Calu3 (cell line): Measurements from ENCODE around the gene DGKG. TPM values are rescaled to one million over a fixed set of nuclear protein-coding genes. Genes with fewer than 3 reads are reported as not detected.

ENCODE experiments used
- BruUV-seq: library from RNA; stranded (reverse); fragments of 400-500 nt; replicated peaks from 2 replicates; lab custom pipeline; 2021; lab: Mats Ljungman, UMichigan
- CTCF ChIA-PET: fragments of 300-600 bp; sonication (Branson Sonifier 250); formaldehyde crosslinking; loops from one replicate; lab custom pipeline; 2022; ENCODE audit warnings: antibody characterized with exemption; lab: Charles Lee
- DNase-seq: peaks from one replicate; pipeline ENCODE4 v3.0.0; 2022
- H3K27ac Mint-ChIP-seq: one replicate; pipeline ENCODE4 v1.8.0; 2022; ENCODE audit warnings: mixed read lengths; ENCODE audit not compliant: unreplicated experiment
- H3K27me3 Mint-ChIP-seq: one replicate; pipeline ENCODE4 v1.8.0; 2022; ENCODE audit warnings: mixed read lengths; ENCODE audit not compliant: unreplicated experiment
- H3K36me3 Mint-ChIP-seq: one replicate; pipeline ENCODE4 v1.8.0; 2022; ENCODE audit warnings: mild to moderate bottlenecking, moderate library complexity, mixed read lengths; ENCODE audit not compliant: insufficient read depth, unreplicated experiment
- H3K4me1 Mint-ChIP-seq: one replicate; pipeline ENCODE4 v1.8.0; 2022; ENCODE audit warnings: mild to moderate bottlenecking, low read depth, mixed read lengths; ENCODE audit not compliant: unreplicated experiment
- H3K4me3 Mint-ChIP-seq: one replicate; pipeline ENCODE4 v1.8.0; 2022; ENCODE audit warnings: mild to moderate bottlenecking, low read depth, moderate library complexity, mixed read lengths; ENCODE audit not compliant: unreplicated experiment
- H3K9me3 Mint-ChIP-seq: one replicate; pipeline ENCODE4 v1.8.0; 2022; ENCODE audit warnings: low read depth, mixed read lengths; ENCODE audit not compliant: unreplicated experiment
- intact Hi-C: fragments of 100-400 bp; cut with micrococcal nuclease; formaldehyde crosslinking; loops from one replicate; pipeline ENCODE4 v1.10.0; 2022; ENCODE audit not compliant: unreplicated experiment
- total RNA-seq: library from RNA; stranded (reverse); gene quantifications from 2 replicates; pipeline ENCODE4 v1.2.3, GENCODE V29; 2022
- TF ChIP-seq, protein P1 (sequence below): fragments of 200-600 bp; IDR thresholded peaks from one replicate; pipeline ENCODE4 v1.8.0; 2022; ENCODE audit warnings: antibody characterized with exemption; ENCODE audit not compliant: unreplicated experiment

The DGKG gene
- total RNA-seq, 1 experiment from 2014 or later: 5.7 TPM

- H3K4me3 Mint-ChIP-seq: no peak overlapping the region
- BruUV-seq: no TSS peak
- DNase-seq: no peak
- no peaks in the 10 kb centered on the region for H3K36me3 Mint-ChIP-seq
- H3K27me3 Mint-ChIP-seq: no peaks in the 10 kb centered on the region
- no peaks in the 10 kb centered on the region for H3K9me3 Mint-ChIP-seq
- TF ChIP-seq, protein P1, sequence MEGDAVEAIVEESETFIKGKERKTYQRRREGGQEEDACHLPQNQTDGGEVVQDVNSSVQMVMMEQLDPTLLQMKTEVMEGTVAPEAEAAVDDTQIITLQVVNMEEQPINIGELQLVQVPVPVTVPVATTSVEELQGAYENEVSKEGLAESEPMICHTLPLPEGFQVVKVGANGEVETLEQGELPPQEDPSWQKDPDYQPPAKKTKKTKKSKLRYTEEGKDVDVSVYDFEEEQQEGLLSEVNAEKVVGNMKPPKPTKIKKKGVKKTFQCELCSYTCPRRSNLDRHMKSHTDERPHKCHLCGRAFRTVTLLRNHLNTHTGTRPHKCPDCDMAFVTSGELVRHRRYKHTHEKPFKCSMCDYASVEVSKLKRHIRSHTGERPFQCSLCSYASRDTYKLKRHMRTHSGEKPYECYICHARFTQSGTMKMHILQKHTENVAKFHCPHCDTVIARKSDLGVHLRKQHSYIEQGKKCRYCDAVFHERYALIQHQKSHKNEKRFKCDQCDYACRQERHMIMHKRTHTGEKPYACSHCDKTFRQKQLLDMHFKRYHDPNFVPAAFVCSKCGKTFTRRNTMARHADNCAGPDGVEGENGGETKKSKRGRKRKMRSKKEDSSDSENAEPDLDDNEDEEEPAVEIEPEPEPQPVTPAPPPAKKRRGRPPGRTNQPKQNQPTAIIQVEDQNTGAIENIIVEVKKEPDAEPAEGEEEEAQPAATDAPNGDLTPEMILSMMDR: no peak
- H3K27ac Mint-ChIP-seq: no peak overlapping the region
- no peaks in the 10 kb centered on the region for H3K4me1 Mint-ChIP-seq
- intact Hi-C loops: no loop called here
- CTCF ChIA-PET: no interaction called here
Observed at GRCh38 chr3:186180891-186181481, 181.0 kb downstream of the DGKG start.

DNA sequence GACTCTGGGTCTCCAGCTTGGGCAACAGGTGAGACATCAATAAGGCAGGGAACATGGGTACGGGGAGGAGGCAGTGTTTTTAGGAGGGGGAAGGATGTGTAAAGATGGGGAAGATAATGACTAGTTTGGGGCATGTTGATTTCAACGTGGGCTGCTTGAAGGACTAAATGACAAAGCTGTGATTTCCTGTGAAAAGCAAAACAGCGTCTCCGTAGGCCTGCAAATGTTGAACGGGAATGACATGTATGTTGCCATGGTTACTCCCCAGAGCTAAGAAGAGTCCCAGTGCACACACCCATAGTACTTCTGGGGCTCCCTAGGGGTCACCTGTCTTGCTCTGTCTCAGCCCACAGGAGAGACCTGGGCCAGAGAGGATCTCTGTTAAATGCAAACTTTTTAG is 181.9 kb downstream of the DGKG start:
- no peak overlapping the region for H3K27ac Mint-ChIP-seq
- intact Hi-C loops: no loop called here
- no TSS peak for BruUV-seq
- no peaks in the 10 kb centered on the region for H3K4me1 Mint-ChIP-seq
- no peak for DNase-seq
- TF ChIP-seq, protein P1: no peak
- no peaks in the 10 kb centered on the region for H3K27me3 Mint-ChIP-seq
- no peaks in the 10 kb centered on the region for H3K36me3 Mint-ChIP-seq
- no peaks in the 10 kb centered on the region for H3K9me3 Mint-ChIP-seq
- CTCF ChIA-PET: interaction anchor here (0.6 kb wide), 1 partner anchor 184 kb away, joined by 3 read pairs; no protein-coding TSS in a partner anchor
- no peak overlapping the region for H3K4me3 Mint-ChIP-seq

DNA sequence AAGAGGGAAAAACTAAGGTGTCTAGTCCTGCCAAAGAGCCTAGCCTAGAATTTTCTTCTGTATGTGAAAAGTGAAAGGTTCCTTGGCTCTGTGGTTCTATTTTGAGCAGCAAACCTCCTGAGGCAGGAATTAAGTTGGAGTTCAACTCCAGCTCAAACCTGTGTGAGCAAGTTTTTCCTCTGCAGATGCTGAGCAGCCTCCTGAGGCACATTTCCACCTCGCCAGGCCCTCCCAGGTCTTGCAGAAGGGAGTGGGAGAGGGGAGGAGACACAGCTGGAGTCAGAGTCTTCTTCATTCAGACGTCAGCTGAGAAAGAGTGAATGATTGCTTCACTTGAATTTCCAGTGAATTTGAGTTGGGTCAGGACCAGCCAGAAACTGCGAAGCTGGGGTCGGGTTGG is 183.6 kb downstream of the DGKG start:
- CTCF ChIA-PET: no interaction called here
- Mint-ChIP-seq H3K27ac (no peak overlapping the region), H3K9me3 (no peaks in the 10 kb centered on the region), H3K36me3 (no peaks in the 10 kb centered on the region), H3K4me1 (no peaks in the 10 kb centered on the region), H3K27me3 (no peaks in the 10 kb centered on the region), H3K4me3 (no peak overlapping the region)
- BruUV-seq: no TSS peak
- TF ChIP-seq, protein P1: no peak
- intact Hi-C loops: no loop called here
- DNase-seq: no peak

GRCh38 chr3:186176373-186176990 is 185.6 kb downstream of the DGKG start:
- CTCF ChIA-PET: interaction anchor here (0.9 to 1.5 kb wide), 2 partner anchors 8 to 195 kb away, joined by 3 to 4 read pairs; no protein-coding TSS in a partner anchor
- H3K9me3 Mint-ChIP-seq: no peaks in the 10 kb centered on the region
- no peaks in the 10 kb centered on the region for H3K4me1 Mint-ChIP-seq

More at GRCh38 chr3:186176373-186176990, 185.6 kb downstream of the DGKG start:
- intact Hi-C loops: no loop called here
- H3K27ac Mint-ChIP-seq: no peak overlapping the region
- no peaks in the 10 kb centered on the region for H3K36me3 Mint-ChIP-seq
- no peak overlapping the region for H3K4me3 Mint-ChIP-seq
- DNase-seq: no peak
- no peaks in the 10 kb centered on the region for H3K27me3 Mint-ChIP-seq
- no TSS peak for BruUV-seq
- TF ChIP-seq, protein P1: no peak
